Testis (tissue), 3 donors: Measurements from ENCODE around the gene TCF12. TPM values are rescaled to one million over a fixed set of nuclear protein-coding genes. Genes with fewer than 3 reads are reported as not detected.

Experiments
- DNase-seq: peaks from one replicate; pipeline ENCODE4 v3.0.0-alpha.2; 2019
- H3K27ac ChIP-seq, 2 donors: fragments of 200-600 bp; sonication (generic); one replicate each; pipeline ENCODE4 v1.5.1; 2019
- H3K27me3 ChIP-seq: fragments of 200-600 bp; sonication (generic); one replicate; pipeline ENCODE4 v1.5.1; 2019
- H3K36me3 ChIP-seq: fragments of 200-600 bp; sonication (generic); one replicate; pipeline ENCODE4 v1.5.1; 2017; ENCODE audit warnings: low read depth; ENCODE audit errors: missing control alignments
- H3K4me1 ChIP-seq: fragments of 200-600 bp; sonication (generic); one replicate; pipeline ENCODE4 v1.5.1; 2019
- H3K4me3 ChIP-seq, 2 donors: fragments of 200-600 bp; sonication (generic); one replicate each; pipeline ENCODE4 v1.5.1; 2017 to 2019
- H3K9me3 ChIP-seq: fragments of 200-600 bp; sonication (generic); one replicate; pipeline ENCODE4 v1.5.1; 2017
- POLR2A ChIP-seq: fragments of 450-650 bp; IDR thresholded peaks from one replicate; pipeline ENCODE4 v1.6.1; 2017; ENCODE audit warnings: antibody characterized with exemption, mild to moderate bottlenecking, moderate library complexity
- WGBS, 2 donors: methylation state at CpG; one replicate each; pipeline ENCODE4 v1.1.5; 2018; 5-methylcytosine and 5-hydroxymethylcytosine counted together
- intact Hi-C: fragments of 100-400 bp; cut with DNase I; formaldehyde crosslinking; loops from one replicate; pipeline ENCODE4 v1.15.1; 2023; ENCODE audit warnings: low total_unique reads
- polyA plus RNA-seq: library from polyadenylated mRNA; stranded (reverse); fragments of 350-450 nt; fragmentation: Illumina TruSeq; extraction: RNeasy Lipid Tissue Mini Kit (QIAGEN cat#74804); gene quantifications from one replicate; pipeline ENCODE4 v1.2.3, GENCODE V29; 2014; ENCODE audit warnings: low read depth, low replicate concordance; ENCODE audit not compliant: insufficient read depth
- total RNA-seq, 2 donors: library from RNA; depleted of rRNA; stranded (reverse); fragments of >200 nt; gene quantifications; one replicate each; pipeline ENCODE4 v1.2.3, GENCODE V29; 2016
- TF ChIP-seq, protein P1 (sequence below), 3 experiments: fragments of 450-650 bp in 2 of 3; fragments of 200-600 bp in 1 of 3; sonication (generic) in 1 of 3; IDR thresholded peaks; one replicate each; pipeline ENCODE4 v1.5.1; 2016 to 2019; ENCODE audit warnings: antibody characterized with exemption in 3 of 3, mild to moderate bottlenecking in 2 of 3, moderate library complexity in 1 of 3

Gene TCF12
- total and polyA plus RNA-seq, 3 donors from 2014 or later = 51.8 to 152 (median 146) TPM

DNA sequence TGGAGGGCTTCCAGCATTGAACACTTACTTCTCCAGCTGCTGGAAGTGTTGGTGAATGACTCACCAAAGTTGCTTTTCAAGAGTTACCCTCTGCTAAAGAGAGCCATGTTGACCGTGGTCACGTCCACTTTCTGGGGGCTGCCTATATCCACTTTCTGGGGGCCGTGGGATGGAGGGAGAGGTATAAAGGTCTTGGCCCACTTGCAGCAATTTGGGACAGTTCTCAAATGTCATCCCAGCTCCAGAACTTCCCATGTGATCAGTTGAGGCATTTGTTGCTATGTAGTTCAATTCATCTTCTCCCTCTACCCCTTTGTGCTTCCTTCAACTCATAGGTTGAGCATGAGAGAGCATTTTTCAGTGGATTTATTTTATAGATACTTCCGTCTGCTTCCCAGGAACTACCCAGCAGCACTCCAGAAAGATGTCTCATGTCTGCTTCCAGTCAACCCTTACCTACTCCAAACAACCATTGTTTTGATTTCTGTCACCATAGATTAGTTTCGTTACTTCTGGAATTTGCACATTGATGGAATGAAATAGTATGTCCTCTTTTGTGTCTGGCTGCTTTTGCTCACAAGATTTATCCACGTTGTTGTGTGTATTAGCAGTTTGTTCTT, 130.6 kb downstream of the TCF12 start:
- H3K4me3 ChIP-seq = no peak overlapping the region
- WGBS, 2 donors = 78 to 86% methylated on average over 4 to 6 of the region's 6 CpGs
- H3K4me1 ChIP-seq = no peaks in the 10 kb centered on the region
- TF ChIP-seq, protein P1, sequence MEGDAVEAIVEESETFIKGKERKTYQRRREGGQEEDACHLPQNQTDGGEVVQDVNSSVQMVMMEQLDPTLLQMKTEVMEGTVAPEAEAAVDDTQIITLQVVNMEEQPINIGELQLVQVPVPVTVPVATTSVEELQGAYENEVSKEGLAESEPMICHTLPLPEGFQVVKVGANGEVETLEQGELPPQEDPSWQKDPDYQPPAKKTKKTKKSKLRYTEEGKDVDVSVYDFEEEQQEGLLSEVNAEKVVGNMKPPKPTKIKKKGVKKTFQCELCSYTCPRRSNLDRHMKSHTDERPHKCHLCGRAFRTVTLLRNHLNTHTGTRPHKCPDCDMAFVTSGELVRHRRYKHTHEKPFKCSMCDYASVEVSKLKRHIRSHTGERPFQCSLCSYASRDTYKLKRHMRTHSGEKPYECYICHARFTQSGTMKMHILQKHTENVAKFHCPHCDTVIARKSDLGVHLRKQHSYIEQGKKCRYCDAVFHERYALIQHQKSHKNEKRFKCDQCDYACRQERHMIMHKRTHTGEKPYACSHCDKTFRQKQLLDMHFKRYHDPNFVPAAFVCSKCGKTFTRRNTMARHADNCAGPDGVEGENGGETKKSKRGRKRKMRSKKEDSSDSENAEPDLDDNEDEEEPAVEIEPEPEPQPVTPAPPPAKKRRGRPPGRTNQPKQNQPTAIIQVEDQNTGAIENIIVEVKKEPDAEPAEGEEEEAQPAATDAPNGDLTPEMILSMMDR (IDR thresholded peaks at IDR 0.05) = no peak
- TF ChIP-seq POLR2A = no peak
- no peaks in the 10 kb centered on the region for H3K9me3 ChIP-seq
- no peak for DNase-seq
- H3K27ac ChIP-seq = no peak overlapping the region
- no peaks in the 10 kb centered on the region for H3K27me3 ChIP-seq
- intact Hi-C loops = no loop called here
- H3K36me3 ChIP-seq = no peaks in the 10 kb centered on the region

DNA sequence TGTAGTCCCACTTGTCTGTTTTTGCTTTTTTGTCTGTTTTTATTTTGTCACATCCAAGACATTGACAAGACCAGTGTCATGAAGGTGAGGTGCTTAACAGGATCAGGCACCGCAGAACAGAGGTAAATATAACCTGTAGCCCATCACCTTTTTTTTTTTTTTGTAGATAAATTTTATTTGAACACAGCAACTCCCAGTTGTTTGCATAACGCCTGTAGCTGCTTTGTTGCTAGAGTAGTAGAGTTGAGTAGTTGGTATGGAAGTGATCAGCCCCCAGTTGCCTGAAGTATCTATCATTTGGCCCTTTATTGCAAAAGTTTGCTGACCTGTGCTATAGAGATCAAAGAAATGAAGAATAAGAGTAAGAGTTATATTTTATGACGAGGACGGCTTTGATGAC, 135.0 kb downstream of the TCF12 start:
- no peak overlapping the region for H3K27ac ChIP-seq
- DNase-seq = no peak
- peaks cover 6% of the 10 kb centered on the region for H3K4me1 ChIP-seq
- no peaks in the 10 kb centered on the region for H3K9me3 ChIP-seq
- 93% methylated on average over 4 of the region's 4 CpGs for WGBS, 2 donors
- no peak for TF ChIP-seq POLR2A
- TF ChIP-seq, protein P1 (IDR thresholded peaks at IDR 0.05) = no peak
- H3K36me3 ChIP-seq = no peaks in the 10 kb centered on the region
- H3K27me3 ChIP-seq = no peaks in the 10 kb centered on the region
- intact Hi-C loops = no loop called here
- H3K4me3 ChIP-seq = no peak overlapping the region

DNA sequence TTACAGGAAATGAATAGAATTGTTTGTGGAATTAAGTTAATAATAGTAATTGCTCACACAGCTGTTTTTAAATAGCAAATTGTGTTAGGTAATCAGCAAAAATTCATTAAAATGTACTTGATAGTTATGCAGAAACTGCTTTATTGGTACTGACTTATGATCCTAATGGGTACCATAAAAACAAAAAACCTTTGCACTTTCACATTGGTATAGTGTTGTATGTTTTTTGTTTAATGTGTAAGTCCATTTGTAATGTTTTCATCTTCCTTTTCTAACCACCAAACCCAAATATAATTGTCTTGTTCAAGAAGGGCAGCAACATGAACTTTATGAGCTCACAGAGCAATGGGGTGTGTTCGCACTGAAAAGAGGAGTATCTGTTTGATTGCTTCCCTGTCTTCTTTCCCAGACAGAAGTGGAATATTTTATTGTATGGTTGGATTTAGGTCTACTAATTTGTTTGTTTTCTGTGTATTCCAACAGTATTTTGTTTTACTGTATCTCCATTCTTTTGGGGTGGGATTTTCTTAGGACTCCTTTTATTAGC, 135.8 kb downstream of the TCF12 start:
- Histone ChIP-seq H3K9me3 (no peaks in the 10 kb centered on the region), H3K4me3 (no peak overlapping the region), H3K4me1 (peaks cover 6% of the 10 kb centered on the region), H3K36me3 (no peaks in the 10 kb centered on the region), H3K27me3 (no peaks in the 10 kb centered on the region), H3K27ac (no peak overlapping the region)
- TF ChIP-seq, protein P1 (IDR thresholded peaks at IDR 0.05) = no peak
- no peak for TF ChIP-seq POLR2A
- DNase-seq = no peak
- intact Hi-C loops = no loop called here
- WGBS, 2 donors = 83 to 88% methylated on average over 1 of the region's 1 CpG

DNA sequence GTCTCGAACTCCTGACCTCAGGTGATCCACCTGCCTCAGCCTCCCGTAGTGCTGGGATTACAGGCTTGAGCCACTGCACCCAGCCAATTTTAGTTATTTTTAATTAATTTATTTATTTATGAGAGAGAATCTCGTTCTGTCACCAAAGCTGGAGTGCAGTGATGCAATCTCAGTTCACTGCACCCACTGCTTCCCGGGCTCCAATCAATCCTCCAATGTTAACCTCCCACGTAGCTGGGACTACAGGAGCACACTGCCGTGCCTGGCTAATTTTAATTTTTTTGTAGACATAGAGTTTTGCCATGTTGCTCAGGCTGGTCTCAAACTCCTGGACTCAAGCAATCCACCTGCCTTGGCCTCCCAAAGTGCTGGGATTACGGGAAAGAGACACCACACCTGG, 137.9 kb downstream of the TCF12 start:
- peaks cover 6% of the 10 kb centered on the region for H3K4me1 ChIP-seq
- H3K36me3 ChIP-seq = no peaks in the 10 kb centered on the region
- 89 to 90% methylated on average over 7 of the region's 7 CpGs for WGBS, 2 donors
- intact Hi-C loops = no loop called here
- no peaks in the 10 kb centered on the region for H3K9me3 ChIP-seq
- no peak for DNase-seq
- TF ChIP-seq, protein P1 (IDR thresholded peaks at IDR 0.05) = no peak
- no peak for TF ChIP-seq POLR2A
- H3K27ac ChIP-seq = no peak overlapping the region
- no peaks in the 10 kb centered on the region for H3K27me3 ChIP-seq
- H3K4me3 ChIP-seq = no peak overlapping the region
